ENCODE measurements around the gene DIP2A. TPM values are rescaled to one million over a fixed set of nuclear protein-coding genes. Genes with fewer than 3 reads are reported as not detected.

DIP2A gene
- total and polyA plus RNA-seq, 2 of the 13 experiments (the other 11 are each of a cell fraction or from before 2014, with no cell fraction given), result 18.5 to 37.6 TPM

GRCh38 chr21:46569081-46569480 is 110.4 kb downstream of the DIP2A start:
- no TSS peak for BruUV-seq (replicated peaks)
- no peak for TF ChIP-seq ZNF441 (CRISPR knock-in tag; IDR thresholded peaks at IDR 0.05; ENCODE audit: borderline replicate concordance)
- CTCF ChIA-PET (ENCODE audit: low intra/inter-chr PET ratio, low total read pairs), result no interaction called here
- H3K9me3 ChIP-seq (ENCODE audit: low read length), result no peaks in the 10 kb centered on the region
- in situ Hi-C loops (cut with HindIII; ENCODE audit: extremely low pct_ligation_motif_present, low pct_unique_long_range_greater_than_20kb), result no loop called here
- no peak overlapping the region for H2AFZ ChIP-seq (ENCODE audit: low read length)
- ATAC-seq (no peak), DNase-seq (ENCODE audit: low spot score) (no peak), FAIRE-seq (no peak)
- no peak overlapping the region for H3K4me2 ChIP-seq (ENCODE audit: low read depth, low read length)
- H3K79me2 ChIP-seq (ENCODE audit: insufficient read depth, low read length), result no peaks in the 10 kb centered on the region
- H4K20me1 ChIP-seq (ENCODE audit: insufficient read depth, low read length), result no peaks in the 10 kb centered on the region
- POLR2A ChIA-PET, result no interaction called here
- 96% methylated on average over 1 of the region's 1 CpG for WGBS (ENCODE audit: low lambda C conversion rate)
- H3K27ac ChIP-seq (ENCODE audit: extremely low read length, insufficient read depth, low read length), result no peak overlapping the region
- peaks cover 8 to 21% of the 10 kb centered on the region in 2 experiments; a peak in 4 of 5 replicates for H3K36me3 ChIP-seq (replicated peaks in 1 of 2; ENCODE audit: control insufficient read depth in 1 of 2, insufficient read depth in 2 of 2, low read length in 2 of 2)
- H3K4me3 ChIP-seq (replicated peaks in 1 of 3; ENCODE audit: insufficient read depth in 1 of 3, low read depth in 2 of 3, low read length in 3 of 3), result no peak overlapping the region
- no peak overlapping the region for H3K9ac ChIP-seq (ENCODE audit: insufficient read depth, low read depth, low read length)
- H3K27me3 ChIP-seq (ENCODE audit: control insufficient read depth in 1 of 2, insufficient read depth in 2 of 2, low read length in 2 of 2), result no peaks in the 10 kb centered on the region
- intact Hi-C loops (cut with micrococcal nuclease; ENCODE audit: unreplicated experiment), result no loop called here
- H3K4me1 ChIP-seq (ENCODE audit: insufficient read depth, low read length), result no peaks in the 10 kb centered on the region

DNA sequence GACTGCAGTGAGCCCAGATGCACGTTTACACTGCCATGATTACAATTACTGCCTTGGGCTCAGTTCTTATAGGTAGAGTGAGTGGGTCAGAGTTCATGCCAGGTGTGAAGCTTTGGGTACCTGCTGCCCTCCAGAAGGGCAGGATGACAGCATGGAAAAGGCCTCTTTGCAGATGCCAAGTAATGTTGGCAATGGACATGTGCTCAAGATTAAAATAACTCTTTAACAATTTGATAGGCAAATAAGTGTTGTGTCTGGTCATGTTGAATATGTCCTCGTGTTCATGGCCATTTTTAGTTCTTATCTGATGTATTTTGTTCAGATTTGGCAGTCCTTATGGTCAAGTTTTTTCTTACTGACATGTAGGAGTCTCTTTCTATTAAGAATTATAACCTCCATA is 111.4 kb downstream of the DIP2A start:
- peaks cover 8 to 18% of the 10 kb centered on the region in 2 experiments; a peak in 4 of 5 replicates for H3K36me3 ChIP-seq (replicated peaks in 1 of 2; ENCODE audit: control insufficient read depth in 1 of 2, insufficient read depth in 2 of 2, low read length in 2 of 2)
- in situ Hi-C loops (cut with HindIII; ENCODE audit: extremely low pct_ligation_motif_present, low pct_unique_long_range_greater_than_20kb), result no loop called here
- CTCF ChIA-PET (ENCODE audit: low intra/inter-chr PET ratio, low total read pairs), result no interaction called here
- TF ChIP-seq SRF (IDR thresholded peaks at IDR 0.05; ENCODE audit: low read depth, low read length) (no peak), ZNF687 (CRISPR knock-in tag; IDR thresholded peaks at IDR 0.05) (no peak), TRIM22 (IDR thresholded peaks at IDR 0.05) (no peak), NCOA2 (CRISPR knock-in tag; IDR thresholded peaks at IDR 0.05) (no peak), CERS6 (CRISPR knock-in tag; IDR thresholded peaks at IDR 0.05) (no peak), PLRG1 (conservative IDR thresholded peaks at IDR 0.05) (no peak), HMG20B (CRISPR knock-in tag; conservative IDR thresholded peaks at IDR 0.05) (no peak), CBX1 (IDR thresholded peaks at IDR 0.05; ENCODE audit: low read depth) (no peak), PCBP2 (optimal IDR thresholded peaks at IDR 0.05; ENCODE audit: low read depth, low read length, poor library complexity, severe bottlenecking) (no peak), ARNT (IDR thresholded peaks at IDR 0.05) (no peak), BRCA1 (CRISPR knock-in tag; IDR thresholded peaks at IDR 0.05) (no peak)
- TF ChIP-seq, protein P1, sequence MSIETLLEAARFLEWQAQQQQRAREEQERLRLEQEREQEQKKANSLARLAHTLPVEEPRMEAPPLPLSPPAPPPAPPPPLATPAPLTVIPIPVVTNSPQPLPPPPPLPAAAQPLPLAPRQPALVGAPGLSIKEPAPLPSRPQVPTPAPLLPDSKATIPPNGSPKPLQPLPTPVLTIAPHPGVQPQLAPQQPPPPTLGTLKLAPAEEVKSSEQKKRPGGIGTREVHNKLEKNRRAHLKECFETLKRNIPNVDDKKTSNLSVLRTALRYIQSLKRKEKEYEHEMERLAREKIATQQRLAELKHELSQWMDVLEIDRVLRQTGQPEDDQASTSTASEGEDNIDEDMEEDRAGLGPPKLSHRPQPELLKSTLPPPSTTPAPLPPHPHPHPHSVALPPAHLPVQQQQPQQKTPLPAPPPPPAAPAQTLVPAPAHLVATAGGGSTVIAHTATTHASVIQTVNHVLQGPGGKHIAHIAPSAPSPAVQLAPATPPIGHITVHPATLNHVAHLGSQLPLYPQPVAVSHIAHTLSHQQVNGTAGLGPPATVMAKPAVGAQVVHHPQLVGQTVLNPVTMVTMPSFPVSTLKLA (IDR thresholded peaks at IDR 0.05), result no peak

More for the DNA sequence above, 111.4 kb downstream of the DIP2A start:
- FAIRE-seq (no peak), DNase-seq (ENCODE audit: low spot score) (no peak), ATAC-seq (no peak)
- Histone ChIP-seq H3K27me3 (ENCODE audit: control insufficient read depth in 1 of 2, insufficient read depth in 2 of 2, low read length in 2 of 2) (no peaks in the 10 kb centered on the region), H2AFZ (ENCODE audit: low read length) (no peak overlapping the region), H3K4me1 (ENCODE audit: insufficient read depth, low read length) (no peaks in the 10 kb centered on the region), H3K79me2 (ENCODE audit: insufficient read depth, low read length) (no peaks in the 10 kb centered on the region), H4K20me1 (ENCODE audit: insufficient read depth, low read length) (no peaks in the 10 kb centered on the region), H3K27ac (ENCODE audit: extremely low read length, insufficient read depth, low read length) (no peak overlapping the region), H3K9me3 (ENCODE audit: low read length) (no peaks in the 10 kb centered on the region), H3K9ac (ENCODE audit: insufficient read depth, low read depth, low read length) (no peak overlapping the region), H3K4me3 (replicated peaks in 1 of 3; ENCODE audit: insufficient read depth in 1 of 3, low read depth in 2 of 3, low read length in 3 of 3) (no peak overlapping the region), H3K4me2 (ENCODE audit: low read depth, low read length) (no peak overlapping the region)
- 92% methylated on average over 2 of the region's 2 CpGs for WGBS (ENCODE audit: low lambda C conversion rate)
- POLR2A ChIA-PET, result no interaction called here
- intact Hi-C loops (cut with micrococcal nuclease; ENCODE audit: unreplicated experiment), result no loop called here
- no TSS peak for BruUV-seq (replicated peaks)

Data from HepG2 (cell line).